ENCODE results near the gene NGRN.

NGRN gene

DNA sequence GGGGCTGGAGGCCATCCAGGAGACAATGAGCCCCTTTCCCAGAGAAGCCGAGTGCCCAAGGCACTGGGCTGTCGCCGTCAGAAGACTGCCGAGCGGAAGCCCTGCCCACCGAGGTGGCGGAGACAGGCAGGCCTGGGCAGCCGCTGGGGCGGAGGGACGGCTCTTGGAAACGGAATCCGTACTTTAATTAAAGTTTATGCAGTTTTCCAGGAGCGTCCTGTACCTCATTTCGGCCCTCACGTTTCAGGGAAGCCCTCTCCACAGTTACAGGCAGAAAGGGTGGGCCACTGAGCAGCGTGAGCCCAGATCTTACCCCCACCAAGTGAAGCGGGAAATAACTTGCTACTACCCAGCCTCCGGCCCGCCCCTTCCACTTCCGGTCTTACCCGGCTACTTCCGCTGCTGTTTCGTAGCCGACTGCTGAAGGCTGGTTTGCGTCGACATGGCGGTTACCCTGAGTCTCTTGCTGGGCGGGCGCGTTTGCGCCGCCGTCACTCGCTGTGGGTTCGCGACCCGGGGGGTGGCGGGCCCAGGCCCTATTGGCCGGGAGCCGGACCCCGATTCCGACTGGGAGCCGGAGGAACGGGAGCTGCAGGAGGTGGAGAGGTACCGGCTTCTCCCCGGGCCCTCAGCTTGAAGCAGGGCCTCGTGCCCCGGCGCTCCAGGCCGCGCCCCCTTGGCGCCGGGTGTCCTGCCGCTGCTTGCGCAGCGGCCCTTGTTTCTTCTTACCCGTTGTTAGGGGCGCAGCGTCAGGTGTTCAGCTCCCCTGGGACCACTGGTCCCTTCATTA is at the start of gene NGRN:
TSS of gene NGRN (plus strand) at position 402 of the 790 bp plus-strand sequence. CDS start at position 443, 41 bp downstream.
- peak within 1 kb of the TSS; percentile 69 for H3K4me3 ChIP-seq (ENCODE audit: low read depth, low read length)
- TF ChIP-seq, protein P1, sequence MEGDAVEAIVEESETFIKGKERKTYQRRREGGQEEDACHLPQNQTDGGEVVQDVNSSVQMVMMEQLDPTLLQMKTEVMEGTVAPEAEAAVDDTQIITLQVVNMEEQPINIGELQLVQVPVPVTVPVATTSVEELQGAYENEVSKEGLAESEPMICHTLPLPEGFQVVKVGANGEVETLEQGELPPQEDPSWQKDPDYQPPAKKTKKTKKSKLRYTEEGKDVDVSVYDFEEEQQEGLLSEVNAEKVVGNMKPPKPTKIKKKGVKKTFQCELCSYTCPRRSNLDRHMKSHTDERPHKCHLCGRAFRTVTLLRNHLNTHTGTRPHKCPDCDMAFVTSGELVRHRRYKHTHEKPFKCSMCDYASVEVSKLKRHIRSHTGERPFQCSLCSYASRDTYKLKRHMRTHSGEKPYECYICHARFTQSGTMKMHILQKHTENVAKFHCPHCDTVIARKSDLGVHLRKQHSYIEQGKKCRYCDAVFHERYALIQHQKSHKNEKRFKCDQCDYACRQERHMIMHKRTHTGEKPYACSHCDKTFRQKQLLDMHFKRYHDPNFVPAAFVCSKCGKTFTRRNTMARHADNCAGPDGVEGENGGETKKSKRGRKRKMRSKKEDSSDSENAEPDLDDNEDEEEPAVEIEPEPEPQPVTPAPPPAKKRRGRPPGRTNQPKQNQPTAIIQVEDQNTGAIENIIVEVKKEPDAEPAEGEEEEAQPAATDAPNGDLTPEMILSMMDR (IDR thresholded peaks at IDR 0.05; ENCODE audit: borderline replicate concordance, insufficient read depth, low read depth, low read length), result no peak

- no peak overlapping the region for H3K4me3 ChIP-seq (ENCODE audit: low read depth, low read length)
- TF ChIP-seq, protein P1 (IDR thresholded peaks at IDR 0.05; ENCODE audit: borderline replicate concordance, insufficient read depth, low read depth, low read length), result no peak
Measured at GRCh38 chr15:90217671-90218394, 47.6 kb upstream of the NGRN start.

DNA sequence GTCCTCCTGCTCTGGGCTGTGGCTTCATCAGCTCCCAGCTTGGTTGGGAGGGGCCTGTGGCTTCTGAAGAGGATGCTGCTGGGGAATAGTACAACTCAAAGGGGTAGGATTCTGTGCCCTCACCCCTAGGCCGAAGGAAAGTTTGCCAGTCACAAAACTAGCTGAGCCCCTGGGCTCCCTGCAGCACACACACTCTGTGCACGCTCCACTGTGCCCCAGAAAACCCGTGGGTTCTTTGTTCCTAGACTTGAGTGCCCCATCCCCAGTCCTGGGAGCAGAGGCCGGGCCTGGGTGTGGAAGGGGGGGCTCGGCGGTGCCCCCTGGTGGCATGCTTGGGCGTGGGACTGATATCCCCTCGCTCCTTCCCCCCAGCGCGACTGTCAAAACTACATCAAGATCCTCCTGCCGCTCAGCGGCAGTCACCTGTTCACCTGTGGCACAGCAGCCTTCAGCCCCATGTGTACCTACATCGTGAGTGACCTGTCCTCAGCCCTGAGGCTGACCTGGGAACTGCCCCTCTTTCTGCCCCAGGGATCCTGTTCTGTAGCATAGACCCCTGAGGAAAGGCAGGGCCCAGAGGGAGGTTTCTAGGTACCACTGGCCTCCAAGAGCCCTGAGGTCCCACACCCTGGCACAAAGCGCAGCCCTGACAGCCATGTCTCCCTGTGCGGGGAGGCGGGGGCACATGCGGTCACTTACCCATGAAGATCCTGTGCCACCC is 45.9 kb upstream of the NGRN start:
- no peak overlapping the region for H3K4me3 ChIP-seq (ENCODE audit: low read depth, low read length)
- TF ChIP-seq, protein P1 (IDR thresholded peaks at IDR 0.05; ENCODE audit: borderline replicate concordance, insufficient read depth, low read depth, low read length), result peak; percentile 83

- H3K4me3 ChIP-seq (ENCODE audit: low read depth, low read length), result no peak overlapping the region
- TF ChIP-seq, protein P1 (IDR thresholded peaks at IDR 0.05; ENCODE audit: borderline replicate concordance, insufficient read depth, low read depth, low read length), result peak; percentile 82
Measured at GRCh38 chr15:90221246-90221900, 44.1 kb upstream of the NGRN start.

DNA sequence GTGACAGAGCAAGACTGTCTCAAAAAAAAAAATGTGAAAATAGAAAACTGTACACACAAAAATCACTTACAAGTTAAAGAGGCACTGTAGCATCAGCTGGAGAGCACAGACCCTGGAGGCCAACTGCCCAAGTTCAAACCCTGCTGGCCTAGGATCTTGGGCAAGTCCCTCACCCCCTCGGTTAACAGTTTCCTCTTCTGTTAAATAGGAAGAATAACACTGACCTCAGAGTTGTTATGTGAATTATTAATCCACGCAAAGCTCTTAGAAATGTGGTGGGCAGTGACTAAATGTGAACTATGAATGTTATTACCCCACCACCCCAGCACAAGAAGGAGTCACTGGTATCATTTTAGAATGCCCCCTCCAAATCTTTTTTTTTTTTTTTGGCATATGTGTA is 42.9 kb upstream of the NGRN start:
- TF ChIP-seq, protein P1 (IDR thresholded peaks at IDR 0.05; ENCODE audit: borderline replicate concordance, insufficient read depth, low read depth, low read length), result no peak

GRCh38 chr15:90223441-90224165 is 41.9 kb upstream of the NGRN start:
- TF ChIP-seq, protein P1 (IDR thresholded peaks at IDR 0.05; ENCODE audit: borderline replicate concordance, insufficient read depth, low read depth, low read length), result no peak
- H3K4me3 ChIP-seq (ENCODE audit: low read depth, low read length), result no peak overlapping the region

More for the DNA sequence above, 42.9 kb upstream of the NGRN start:
- no peak overlapping the region for H3K4me3 ChIP-seq (ENCODE audit: low read depth, low read length)
